Astrocyte (in vitro differentiated cells and primary cell): Measurements from ENCODE around the gene PAXIP1. TPM values are rescaled to one million over a fixed set of nuclear protein-coding genes. Genes with fewer than 3 reads are reported as not detected.

ENCODE experiments used
- DNase-seq: peaks from one replicate; pipeline ENCODE4 v3.0.0-alpha.2; 2010; ENCODE audit warnings: low read depth
- FAIRE-seq: peaks from 2 replicates; lab custom pipeline; 2011; peaks lifted over from hg19 to GRCh38; lab: Jason Lieb, UNC
- H2AFZ ChIP-seq: 2 replicates; pipeline ENCODE4 v1.6.0; 2012; ENCODE audit warnings: low read depth, low read length, inconsistent platforms
- H3K27ac ChIP-seq: 2 replicates; pipeline ENCODE4 v1.5.1; 2011; ENCODE audit warnings: low read depth, low read length, inconsistent platforms
- H3K27me3 ChIP-seq: 2 replicates; pipeline ENCODE4 v1.6.0; 2011; ENCODE audit warnings: low read length, inconsistent platforms; ENCODE audit not compliant: insufficient read depth
- H3K36me3 ChIP-seq: 2 replicates; pipeline ENCODE4 v1.5.1; 2011; ENCODE audit warnings: low read length, inconsistent platforms; ENCODE audit not compliant: insufficient read depth
- H3K4me1 ChIP-seq: 2 replicates; pipeline ENCODE4 v1.5.1; 2011; ENCODE audit warnings: low read length, inconsistent platforms; ENCODE audit not compliant: insufficient read depth
- H3K4me2 ChIP-seq: 2 replicates; pipeline ENCODE4 v1.6.0; 2012; ENCODE audit warnings: low read length, inconsistent platforms
- H3K4me3 ChIP-seq: 2 replicates; pipeline ENCODE4 v1.5.1; 2011; ENCODE audit warnings: low read depth, mild to moderate bottlenecking, low read length, inconsistent platforms; ENCODE audit not compliant: insufficient read depth
- H3K79me2 ChIP-seq: 2 replicates; pipeline ENCODE4 v1.6.0; 2012; ENCODE audit warnings: mild to moderate bottlenecking, low read length, inconsistent platforms; ENCODE audit not compliant: insufficient read depth
- H3K9ac ChIP-seq: 2 replicates; pipeline ENCODE4 v1.6.0; 2012; ENCODE audit warnings: mild to moderate bottlenecking, low read length, inconsistent platforms
- H3K9me3 ChIP-seq: 2 replicates; pipeline ENCODE4 v1.5.1; 2012; ENCODE audit warnings: low read depth, mild to moderate bottlenecking, low read length, inconsistent platforms; ENCODE audit not compliant: insufficient read depth
- H4K20me1 ChIP-seq: 2 replicates; pipeline ENCODE4 v1.6.0; 2012; ENCODE audit warnings: low read length, inconsistent platforms; ENCODE audit not compliant: insufficient read depth
- H3K27ac Mint-ChIP-seq: one replicate; pipeline ENCODE4 v1.8.0; 2021; ENCODE audit warnings: mild to moderate bottlenecking, mixed read lengths; ENCODE audit not compliant: unreplicated experiment
- H3K27me3 Mint-ChIP-seq: one replicate; pipeline ENCODE4 v1.8.0; 2021; ENCODE audit warnings: low read depth, mixed read lengths; ENCODE audit not compliant: unreplicated experiment
- H3K36me3 Mint-ChIP-seq: one replicate; pipeline ENCODE4 v1.8.0; 2021; ENCODE audit warnings: low read depth, mixed read lengths; ENCODE audit not compliant: unreplicated experiment
- H3K4me1 Mint-ChIP-seq: one replicate; pipeline ENCODE4 v1.8.0; 2021; ENCODE audit warnings: low read depth, mixed read lengths; ENCODE audit not compliant: unreplicated experiment
- H3K4me3 Mint-ChIP-seq: one replicate; pipeline ENCODE4 v1.8.0; 2021; ENCODE audit warnings: mild to moderate bottlenecking, moderate library complexity, mixed read lengths; ENCODE audit not compliant: unreplicated experiment
- H3K9me3 Mint-ChIP-seq: one replicate; pipeline ENCODE4 v1.8.0; 2021; ENCODE audit warnings: mild to moderate bottlenecking, mixed read lengths; ENCODE audit not compliant: unreplicated experiment
- CTCF ChIP-seq: IDR thresholded peaks from 2 replicates; pipeline ENCODE4 v1.5.1; 2011; ENCODE audit warnings: low read depth, mild to moderate bottlenecking, inconsistent platforms, low read length, moderate library complexity; ENCODE audit not compliant: insufficient read depth
- EZH2 ChIP-seq: IDR thresholded peaks from 2 replicates; pipeline ENCODE4 v1.6.1; 2012; ENCODE audit warnings: mild to moderate bottlenecking, low read length, inconsistent platforms; ENCODE audit not compliant: insufficient read depth
- total RNA-seq: library from RNA; stranded (reverse); gene quantifications from 2 replicates; pipeline ENCODE4 v1.2.1, GENCODE V29; 2021

The PAXIP1 gene
- total RNA-seq, 1 donor from 2014 or later = 12.7 TPM

- Histone ChIP-seq H3K9ac (no peak overlapping the region), H3K9me3 (peaks cover 3% of the 10 kb centered on the region), H3K27ac (no peak overlapping the region), H3K79me2 (no peaks in the 10 kb centered on the region), H3K4me3 (no peak overlapping the region), H4K20me1 (no peaks in the 10 kb centered on the region), H2AFZ (no peak overlapping the region), H3K36me3 (no peaks in the 10 kb centered on the region), H3K27me3 (no peaks in the 10 kb centered on the region), H3K4me2 (no peak overlapping the region), H3K4me1 (no peaks in the 10 kb centered on the region)
- Mint-ChIP-seq H3K4me3 (no peak overlapping the region), H3K4me1 (peaks cover 3% of the 10 kb centered on the region), H3K27me3 (peaks cover 36% of the 10 kb centered on the region), H3K9me3 (peaks cover 11% of the 10 kb centered on the region), H3K27ac (no peak overlapping the region), H3K36me3 (no peaks in the 10 kb centered on the region)
- FAIRE-seq (no peak), DNase-seq (no peak)
- TF ChIP-seq CTCF = no peak
- no peak for TF ChIP-seq EZH2
Measured at GRCh38 chr7:154906201-154906600, 96.7 kb downstream of the PAXIP1 start.

GRCh38 chr7:154905615-154906014 lies 97.3 kb downstream of the PAXIP1 start:
- H3K4me3 Mint-ChIP-seq = no peak overlapping the region
- H3K9me3 Mint-ChIP-seq = peaks cover 6% of the 10 kb centered on the region
- peaks cover 37% of the 10 kb centered on the region for H3K27me3 Mint-ChIP-seq
- no peak overlapping the region for H3K27ac ChIP-seq
- H3K27ac Mint-ChIP-seq = no peak overlapping the region
- no peak overlapping the region for H3K4me3 ChIP-seq
- H3K9ac ChIP-seq = no peak overlapping the region
- FAIRE-seq (no peak), DNase-seq (no peak)
- TF ChIP-seq EZH2 (no peak), CTCF (no peak)
- H3K27me3 ChIP-seq = no peaks in the 10 kb centered on the region
- H3K79me2 ChIP-seq = no peaks in the 10 kb centered on the region
- H3K4me1 ChIP-seq = no peaks in the 10 kb centered on the region
- H3K9me3 ChIP-seq = no peaks in the 10 kb centered on the region
- H4K20me1 ChIP-seq = no peaks in the 10 kb centered on the region
- peaks cover 1% of the 10 kb centered on the region for H3K4me1 Mint-ChIP-seq
- no peak overlapping the region for H3K4me2 ChIP-seq
- H3K36me3 Mint-ChIP-seq = no peaks in the 10 kb centered on the region
- no peak overlapping the region for H2AFZ ChIP-seq
- H3K36me3 ChIP-seq = no peaks in the 10 kb centered on the region

GRCh38 chr7:154905146-154905545 lies 97.8 kb downstream of the PAXIP1 start:
- Mint-ChIP-seq H3K27me3 (peaks cover 38% of the 10 kb centered on the region), H3K36me3 (no peaks in the 10 kb centered on the region), H3K4me1 (no peaks in the 10 kb centered on the region), H3K4me3 (no peak overlapping the region), H3K9me3 (peaks cover 5% of the 10 kb centered on the region), H3K27ac (no peak overlapping the region)
- Histone ChIP-seq H3K9me3 (no peaks in the 10 kb centered on the region), H3K4me1 (no peaks in the 10 kb centered on the region), H3K27ac (no peak overlapping the region), H3K36me3 (no peaks in the 10 kb centered on the region), H3K9ac (no peak overlapping the region), H4K20me1 (no peaks in the 10 kb centered on the region), H3K79me2 (no peaks in the 10 kb centered on the region), H3K27me3 (no peaks in the 10 kb centered on the region), H3K4me3 (no peak overlapping the region), H3K4me2 (no peak overlapping the region), H2AFZ (no peak overlapping the region)
- DNase-seq (no peak), FAIRE-seq (no peak)
- no peak for TF ChIP-seq EZH2
- TF ChIP-seq CTCF = no peak
